ENCODE measurements around the gene KCNK18. TPM values are rescaled to one million over a fixed set of nuclear protein-coding genes. Genes with fewer than 3 reads are reported as not detected.

The KCNK18 gene
- polyA plus RNA-seq, 1 experiment: not detected

DNA sequence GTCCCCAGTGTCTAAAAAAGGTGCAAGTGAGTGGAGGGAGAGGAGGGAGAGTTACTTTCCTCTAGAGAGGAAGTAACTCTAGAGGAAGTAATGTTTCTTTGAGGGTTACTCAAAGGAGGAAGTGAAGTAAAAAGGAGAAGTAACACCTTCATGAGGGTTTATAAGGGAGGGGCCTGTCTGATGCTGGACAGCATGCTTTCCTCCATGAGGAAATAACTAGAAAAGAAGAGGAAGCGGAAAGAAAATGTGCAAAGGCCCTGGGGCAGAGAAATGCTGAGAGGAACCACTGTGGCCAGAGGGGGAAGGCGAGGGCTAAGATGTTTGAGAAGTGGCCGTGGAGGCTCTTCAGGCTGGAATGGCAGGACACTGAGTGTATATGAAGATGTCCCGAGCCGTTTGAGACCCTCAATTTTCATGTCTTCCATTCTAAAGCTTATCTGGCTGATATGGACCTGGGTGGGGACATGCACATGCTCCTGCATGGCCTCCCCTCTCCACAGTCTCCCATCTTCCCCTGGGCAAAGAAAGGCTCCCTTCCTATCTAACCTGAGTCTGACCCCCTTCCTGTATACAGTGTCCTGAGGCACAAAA is 40.2 kb downstream of the KCNK18 start:
- H3K36me3 ChIP-seq (ENCODE audit: control insufficient read depth, insufficient read depth, low read length): no peaks in the 10 kb centered on the region
- H3K27me3 ChIP-seq (ENCODE audit: control insufficient read depth, insufficient read depth, low read length): peaks cover 9% of the 10 kb centered on the region
- no peak for DNase-seq (ENCODE audit: low read depth)
- H3K4me3 ChIP-seq (ENCODE audit: low read depth, low read length): no peak overlapping the region
- ChIA-PET POLR2A (no interaction called here), CTCF (no interaction called here)
- TF ChIP-seq, protein P1, sequence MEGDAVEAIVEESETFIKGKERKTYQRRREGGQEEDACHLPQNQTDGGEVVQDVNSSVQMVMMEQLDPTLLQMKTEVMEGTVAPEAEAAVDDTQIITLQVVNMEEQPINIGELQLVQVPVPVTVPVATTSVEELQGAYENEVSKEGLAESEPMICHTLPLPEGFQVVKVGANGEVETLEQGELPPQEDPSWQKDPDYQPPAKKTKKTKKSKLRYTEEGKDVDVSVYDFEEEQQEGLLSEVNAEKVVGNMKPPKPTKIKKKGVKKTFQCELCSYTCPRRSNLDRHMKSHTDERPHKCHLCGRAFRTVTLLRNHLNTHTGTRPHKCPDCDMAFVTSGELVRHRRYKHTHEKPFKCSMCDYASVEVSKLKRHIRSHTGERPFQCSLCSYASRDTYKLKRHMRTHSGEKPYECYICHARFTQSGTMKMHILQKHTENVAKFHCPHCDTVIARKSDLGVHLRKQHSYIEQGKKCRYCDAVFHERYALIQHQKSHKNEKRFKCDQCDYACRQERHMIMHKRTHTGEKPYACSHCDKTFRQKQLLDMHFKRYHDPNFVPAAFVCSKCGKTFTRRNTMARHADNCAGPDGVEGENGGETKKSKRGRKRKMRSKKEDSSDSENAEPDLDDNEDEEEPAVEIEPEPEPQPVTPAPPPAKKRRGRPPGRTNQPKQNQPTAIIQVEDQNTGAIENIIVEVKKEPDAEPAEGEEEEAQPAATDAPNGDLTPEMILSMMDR (IDR thresholded peaks at IDR 0.05; ENCODE audit: insufficient read depth, low read depth, low read length): no peak

DNA sequence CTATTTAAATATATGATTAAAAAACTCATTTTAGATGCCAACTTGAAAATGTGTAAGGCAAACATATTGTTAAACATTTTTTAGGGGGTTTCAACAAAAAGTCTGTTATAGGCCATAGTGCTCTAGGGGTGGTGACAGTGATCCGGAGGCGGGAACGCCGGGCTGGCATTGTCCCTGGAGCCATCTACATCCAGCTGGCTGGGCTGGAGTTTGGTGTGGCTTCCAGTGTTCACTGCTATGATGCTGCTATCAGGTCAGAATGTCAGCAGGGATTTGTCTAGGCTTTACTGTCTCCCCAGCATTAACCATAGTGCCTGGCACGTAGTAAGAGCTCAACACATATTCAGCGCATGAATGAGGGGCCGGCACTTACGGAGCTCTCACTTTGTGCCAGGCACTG is 41.8 kb downstream of the KCNK18 start:
- DNase-seq (ENCODE audit: low read depth): no peak
- TF ChIP-seq, protein P1 (IDR thresholded peaks at IDR 0.05; ENCODE audit: insufficient read depth, low read depth, low read length): no peak
- Histone ChIP-seq H3K36me3 (ENCODE audit: control insufficient read depth, insufficient read depth, low read length) (no peaks in the 10 kb centered on the region), H3K4me3 (ENCODE audit: low read depth, low read length) (no peak overlapping the region), H3K27me3 (ENCODE audit: control insufficient read depth, insufficient read depth, low read length) (peaks cover 8% of the 10 kb centered on the region)
- POLR2A ChIA-PET: no interaction called here
- CTCF ChIA-PET: interaction anchor here (0.8 kb wide), 1 partner anchor 22 kb away, joined by 4 read pairs; no protein-coding TSS in a partner anchor

DNA sequence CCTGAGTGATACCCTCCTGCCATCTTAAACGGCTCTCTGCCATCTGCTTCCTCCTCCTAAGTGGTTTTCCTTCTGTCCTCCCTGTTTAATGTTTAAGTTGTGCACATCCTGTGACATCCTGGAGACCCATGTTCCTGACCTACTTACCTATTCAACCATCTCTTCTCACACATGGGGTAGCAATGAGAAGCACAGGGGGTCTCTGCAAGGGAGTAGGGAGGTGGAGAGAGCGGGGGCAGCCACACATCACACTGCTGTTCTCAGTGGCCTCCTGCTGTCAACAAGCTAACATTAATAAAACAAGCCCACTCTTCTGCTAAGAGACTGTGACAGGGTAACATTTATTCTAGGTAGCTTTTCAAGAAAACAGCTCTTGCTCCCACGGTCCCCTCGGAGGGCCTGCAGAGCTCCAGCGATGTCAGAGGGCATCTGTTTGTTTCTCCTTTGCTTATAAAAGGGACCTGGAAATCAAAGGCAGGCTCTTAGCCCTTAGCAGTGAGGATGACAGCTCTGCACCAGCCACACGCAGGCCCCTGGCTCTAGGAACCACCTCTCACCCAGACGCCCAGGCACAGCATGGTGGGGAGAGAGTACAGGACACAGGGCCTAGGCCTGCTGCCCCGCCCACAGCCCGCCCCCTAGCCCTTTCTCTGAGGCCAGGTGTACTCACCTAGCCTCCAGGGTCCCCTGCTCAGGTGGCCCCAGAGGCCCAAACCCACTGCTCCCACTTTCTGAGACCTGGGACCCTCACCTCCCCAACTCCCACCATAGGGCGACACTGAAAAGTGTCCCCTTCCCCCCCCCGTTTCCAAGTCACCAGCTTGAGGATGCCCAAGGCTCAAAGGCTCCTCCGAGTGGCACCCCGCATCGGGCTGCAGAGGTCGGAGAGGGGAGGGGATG is 42.7 kb downstream of the KCNK18 start:
- no peak for DNase-seq (ENCODE audit: low read depth)
- CTCF ChIA-PET: interaction anchor here (2.3 kb wide), 1 partner anchor 23 kb away, joined by 11 read pairs; no protein-coding TSS in a partner anchor

DNA sequence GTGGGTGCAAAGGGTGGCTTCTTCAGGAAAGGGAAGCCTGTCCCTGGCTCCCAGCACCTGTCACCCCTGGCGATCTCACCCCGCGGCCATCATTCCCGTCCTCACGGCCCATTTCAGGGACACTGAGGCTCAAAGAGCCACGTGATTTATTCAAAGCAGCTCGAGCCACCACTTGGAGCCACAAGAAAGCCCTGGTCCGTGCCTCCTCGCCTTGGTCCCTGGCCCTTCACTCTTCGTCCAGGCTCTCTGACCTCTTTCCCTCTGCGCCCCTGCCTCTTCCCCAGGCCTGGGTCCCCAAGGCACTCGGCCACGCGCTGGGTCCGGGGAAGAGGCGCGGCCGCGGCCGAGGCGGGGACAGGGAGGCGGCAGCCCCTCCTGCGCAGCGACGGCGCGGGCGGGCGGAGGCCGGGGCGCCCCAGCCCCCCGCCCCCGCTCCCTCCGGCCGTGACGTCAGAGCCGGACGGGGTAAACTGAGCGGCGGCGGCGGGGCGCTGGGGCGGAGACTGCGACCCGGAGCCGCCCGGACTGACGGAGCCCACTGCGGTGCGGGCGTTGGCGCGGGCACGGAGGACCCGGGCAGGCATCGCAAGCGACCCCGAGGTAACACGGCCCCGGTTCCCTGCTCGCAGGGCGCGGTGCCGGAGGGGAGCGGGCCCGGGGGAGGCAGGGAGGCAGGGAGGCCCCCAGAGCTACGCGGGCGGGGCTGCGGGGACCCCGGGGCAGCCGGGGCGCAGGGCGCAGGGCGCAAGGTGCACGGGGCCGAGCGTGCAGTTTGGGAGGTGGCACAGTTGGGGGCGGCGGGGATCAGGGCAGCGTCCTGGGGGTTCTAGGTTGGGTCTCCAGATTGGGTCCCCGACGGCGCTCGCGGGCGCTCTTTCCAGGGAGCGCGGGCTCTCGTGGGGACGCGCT is 43.6 kb downstream of the KCNK18 start, which contains the start of gene SLC18A2:
Gene SLC18A2, plus strand, starts transcription at position 494 of the 909 bp plus-strand sequence. CDS start 580 bp downstream, outside the sequence.
- H3K4me3 ChIP-seq (ENCODE audit: low read depth, low read length): no peak within 1 kb of the TSS

More for the DNA sequence above, 42.7 kb downstream of the KCNK18 start:
- POLR2A ChIA-PET: no interaction called here
- Histone ChIP-seq H3K36me3 (ENCODE audit: control insufficient read depth, insufficient read depth, low read length) (no peaks in the 10 kb centered on the region), H3K4me3 (ENCODE audit: low read depth, low read length) (no peak overlapping the region), H3K27me3 (ENCODE audit: control insufficient read depth, insufficient read depth, low read length) (peaks cover 8% of the 10 kb centered on the region)
- TF ChIP-seq, protein P1 (IDR thresholded peaks at IDR 0.05; ENCODE audit: insufficient read depth, low read depth, low read length): no peak

More for the DNA sequence above, 43.6 kb downstream of the KCNK18 start, which contains the start of gene SLC18A2:
- ChIA-PET CTCF (interaction anchor here (1.6 to 2.3 kb wide), 2 partner anchors 24 to 80 kb away, joined by 4 to 11 read pairs; no protein-coding TSS in a partner anchor), POLR2A (no interaction called here)
- no peak for DNase-seq (ENCODE audit: low read depth)
- Histone ChIP-seq H3K36me3 (ENCODE audit: control insufficient read depth, insufficient read depth, low read length) (no peaks in the 10 kb centered on the region), H3K27me3 (ENCODE audit: control insufficient read depth, insufficient read depth, low read length) (peaks cover 8% of the 10 kb centered on the region)
- TF ChIP-seq, protein P1 (IDR thresholded peaks at IDR 0.05; ENCODE audit: insufficient read depth, low read depth, low read length): no peak

Measured in BJ (cell line).